ENCODE measurements around the gene IL1RAPL1.
"Not testable (repeated sequence)": the region's sequence is repeated elsewhere in the genome, so short reads cannot be mapped to it uniquely, and the experiment has no call there.

IL1RAPL1 gene

GRCh38 chrX:29295987-29296680, 708.9 kb downstream of the IL1RAPL1 start:
- no peak for DNase-seq

DNA sequence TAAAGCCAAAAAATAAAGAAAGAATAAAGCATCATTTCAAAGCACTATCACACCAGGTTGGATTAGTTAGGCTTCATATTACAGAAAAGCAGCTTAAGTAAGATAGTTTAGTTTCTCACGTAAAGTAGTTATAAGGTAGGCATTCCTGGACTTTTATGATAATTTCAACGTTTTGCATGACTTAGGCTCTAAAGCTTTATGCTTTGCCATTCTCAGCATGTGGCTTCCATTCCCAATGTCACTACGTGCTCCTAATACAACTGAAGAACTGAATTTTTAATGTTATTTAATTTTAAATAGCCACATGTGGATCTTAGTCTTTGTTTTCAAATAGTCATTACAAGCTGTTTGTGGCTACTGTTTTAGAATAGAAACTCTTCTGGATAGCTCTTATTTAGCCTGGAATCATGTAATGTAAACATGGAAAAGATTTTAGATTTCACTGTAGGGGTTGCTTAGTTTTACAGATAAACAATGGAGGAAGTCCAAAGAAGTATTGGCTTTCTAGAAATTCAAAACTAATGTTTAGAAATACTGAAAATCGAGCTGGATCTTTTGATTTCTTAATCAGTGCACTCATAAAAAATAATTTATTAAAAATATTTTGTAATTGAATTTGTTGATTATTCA, 710.0 kb downstream of the IL1RAPL1 start:
- DNase-seq, result no peak

GRCh38 chrX:29299684-29300083, 712.4 kb downstream of the IL1RAPL1 start:
- DNase-seq, result no peak

DNA sequence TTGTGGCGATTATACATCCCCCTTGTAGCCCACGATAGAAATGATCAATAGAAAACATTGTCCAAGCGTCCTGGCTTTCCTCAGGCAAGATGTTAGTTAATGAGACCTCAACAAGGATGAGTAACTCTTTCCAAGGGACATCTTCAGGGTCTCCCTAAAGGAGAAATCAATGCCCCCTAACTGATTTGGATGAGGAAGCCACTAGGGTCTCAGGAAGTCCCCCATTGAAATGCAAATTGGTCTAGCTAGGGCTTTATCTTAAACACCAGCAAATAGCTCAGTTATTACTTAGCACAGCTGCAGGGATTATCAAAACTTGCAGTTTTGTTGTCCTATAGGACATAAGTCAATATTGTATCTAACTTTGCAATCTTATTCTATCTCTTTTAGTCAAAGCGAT, 721.5 kb downstream of the IL1RAPL1 start:
- DNase-seq, result no peak

DNA sequence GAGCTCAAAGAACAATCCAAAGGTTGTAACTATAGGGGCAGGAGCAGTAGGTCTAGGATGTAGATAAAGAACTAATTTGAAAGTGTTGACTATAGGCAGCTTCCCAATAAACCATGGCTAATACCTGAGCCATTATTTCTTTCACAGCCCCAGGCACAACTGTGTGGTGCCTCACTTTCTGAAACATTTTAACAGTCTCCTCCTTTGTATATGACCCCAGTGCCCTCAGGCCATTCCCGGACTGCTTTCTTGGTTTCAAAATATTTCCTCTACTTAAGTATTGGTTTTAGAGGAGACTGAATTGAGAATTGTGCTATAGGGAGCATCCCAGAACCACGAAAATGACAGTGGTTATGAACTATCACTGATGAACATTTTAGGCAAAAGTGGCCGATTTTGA, 728.7 kb downstream of the IL1RAPL1 start:
- no peak for DNase-seq

DNA sequence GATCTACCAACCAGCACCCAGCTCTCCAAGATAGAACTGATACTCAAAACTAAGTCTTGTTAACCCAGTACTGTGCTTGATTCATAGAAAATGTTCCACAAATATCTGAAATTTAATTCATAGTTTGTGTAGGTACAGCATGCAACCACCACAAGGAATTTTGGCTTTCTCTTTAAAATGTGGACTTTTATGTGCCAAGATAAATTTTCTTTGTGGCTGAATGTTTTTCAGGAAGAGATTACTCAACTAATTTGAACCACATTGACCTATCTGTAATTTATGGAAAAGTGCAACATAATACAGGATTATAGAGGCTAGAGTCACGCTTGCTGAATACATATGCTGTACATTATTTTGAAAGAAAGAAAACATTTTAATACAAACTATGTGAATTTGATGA, 730.8 kb downstream of the IL1RAPL1 start:
- peak; percentile 7 for DNase-seq

DNA sequence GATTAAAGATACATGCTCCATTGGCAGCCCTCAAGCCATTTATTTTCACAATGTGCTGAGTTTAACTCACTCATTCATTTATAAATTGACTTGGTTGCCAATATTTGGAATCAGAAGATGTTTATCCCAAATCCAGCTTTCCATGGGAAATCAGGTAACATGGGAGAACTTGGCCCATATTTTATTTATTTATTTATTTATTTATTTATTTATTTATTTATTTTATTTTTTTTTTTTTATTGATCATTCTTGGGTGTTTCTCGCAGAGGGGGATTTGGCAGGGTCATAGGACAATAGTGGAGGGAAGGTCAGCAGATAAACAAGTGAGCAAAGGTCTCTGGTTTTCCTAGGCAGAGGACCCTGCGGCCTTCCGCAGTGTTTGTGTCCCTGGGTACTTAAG, 745.2 kb downstream of the IL1RAPL1 start:
- DNase-seq, result not testable (repeated sequence)

DNA sequence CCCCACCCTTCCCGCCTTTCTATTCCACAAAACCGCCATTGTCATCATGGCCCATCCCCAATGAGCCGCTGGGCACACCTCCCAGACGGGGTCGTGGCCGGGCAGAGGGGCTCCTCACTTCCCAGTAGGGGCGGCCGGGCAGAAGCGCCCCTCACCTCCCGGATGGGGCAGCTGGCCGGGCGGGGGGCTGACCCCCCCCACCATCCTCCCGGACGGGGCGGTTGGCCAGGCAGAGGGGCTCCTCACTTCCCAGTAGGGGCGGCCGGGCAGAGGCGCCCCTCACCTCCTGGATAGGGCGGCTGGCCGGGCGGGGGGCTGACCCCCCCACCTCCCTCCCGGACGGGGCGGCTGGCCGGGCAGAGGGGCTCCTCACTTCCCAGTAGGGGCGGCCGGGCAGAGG, 745.8 kb downstream of the IL1RAPL1 start:
- not testable (repeated sequence) for DNase-seq

GRCh38 chrX:29348288-29348687, 761.0 kb downstream of the IL1RAPL1 start:
- no peak for DNase-seq

DNA sequence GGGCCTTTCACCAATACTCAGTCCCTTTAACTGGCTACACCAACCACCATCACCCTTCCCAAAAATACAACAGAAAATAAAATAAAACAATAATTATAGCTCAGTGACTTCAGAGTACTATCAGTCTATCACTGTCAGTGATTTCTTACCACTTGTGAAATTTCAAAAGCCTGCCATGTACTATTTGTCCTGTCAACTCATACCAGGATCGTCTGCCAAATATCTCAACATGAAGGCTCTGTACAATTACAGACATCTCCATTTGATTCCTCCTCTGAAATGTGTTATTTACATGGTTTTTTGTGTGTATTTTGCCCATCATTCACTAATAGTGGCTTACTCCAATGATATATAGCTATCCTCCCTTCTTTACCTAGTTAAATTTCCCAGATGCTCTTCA, 772.0 kb downstream of the IL1RAPL1 start:
- no peak for DNase-seq

- not testable (repeated sequence) for DNase-seq
These were observed 787.5 kb downstream of the IL1RAPL1 start for GRCh38 chrX:29374765-29375164.

DNA sequence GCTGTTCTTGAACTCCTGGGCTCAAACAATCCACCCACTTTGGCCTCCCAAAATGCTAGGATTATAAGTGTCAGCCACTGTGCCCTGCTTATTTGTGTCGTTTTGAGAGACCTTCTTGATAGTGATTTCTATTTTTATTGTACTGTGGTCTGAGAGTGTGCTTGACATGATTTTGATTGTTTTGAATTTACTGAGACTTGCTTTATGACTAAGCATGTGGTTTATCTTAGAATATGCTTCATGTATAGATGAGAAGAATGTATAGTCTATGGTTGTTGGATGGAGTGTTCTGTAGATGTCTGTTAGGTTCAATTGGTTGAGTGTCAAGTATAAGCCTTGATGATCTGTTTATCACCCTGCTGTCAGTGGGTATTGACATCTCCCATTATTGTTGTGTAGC, 789.3 kb downstream of the IL1RAPL1 start:
- no peak for DNase-seq

GRCh38 chrX:29382811-29383210, 795.6 kb downstream of the IL1RAPL1 start:
- no peak for DNase-seq

GRCh38 chrX:29388509-29388908, 801.3 kb downstream of the IL1RAPL1 start:
- DNase-seq, result no peak

DNA sequence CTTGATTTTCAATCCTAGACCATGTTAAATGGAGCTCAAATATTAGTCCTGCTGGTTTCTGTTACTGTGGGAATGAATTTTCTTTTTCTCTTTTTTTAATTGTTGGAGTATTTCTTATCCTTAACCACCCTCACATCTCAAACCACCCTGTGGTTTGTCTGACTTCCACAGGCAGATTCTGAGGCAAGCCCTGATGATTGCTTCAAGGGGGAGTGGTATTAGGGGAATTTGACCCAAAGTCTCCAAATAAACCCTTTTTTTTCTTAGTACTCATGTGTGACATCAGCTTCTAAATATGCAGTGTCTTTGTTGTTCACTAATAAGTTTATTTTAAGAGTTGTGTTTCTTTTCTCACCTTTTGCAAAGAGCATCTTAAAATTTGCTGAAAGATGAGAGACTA, 810.3 kb downstream of the IL1RAPL1 start:
- no peak for DNase-seq

DNA sequence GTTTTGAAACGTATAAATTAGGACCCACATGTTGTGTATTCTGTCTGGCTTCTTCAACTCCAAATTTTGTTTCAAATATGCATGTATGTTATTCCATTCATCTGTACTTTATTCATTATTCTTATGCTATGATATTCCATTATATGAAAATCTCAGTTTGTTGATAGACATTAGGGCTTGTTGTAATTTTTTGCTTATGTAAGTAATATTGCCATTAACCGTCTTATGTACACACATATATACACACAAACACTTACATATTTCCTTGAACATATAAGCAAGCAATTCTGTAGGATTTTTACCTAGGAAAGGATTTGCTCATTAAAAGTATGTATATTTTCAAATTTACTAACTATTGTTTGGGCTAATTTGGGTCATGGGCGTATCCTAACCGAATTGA, 820.1 kb downstream of the IL1RAPL1 start:
- DNase-seq, result no peak

- peak; percentile 0 for DNase-seq
These were observed 832.7 kb downstream of the IL1RAPL1 start for GRCh38 chrX:29419774-29420553.

- no peak for DNase-seq
These were observed 834.8 kb downstream of the IL1RAPL1 start for GRCh38 chrX:29422034-29422433.

DNA sequence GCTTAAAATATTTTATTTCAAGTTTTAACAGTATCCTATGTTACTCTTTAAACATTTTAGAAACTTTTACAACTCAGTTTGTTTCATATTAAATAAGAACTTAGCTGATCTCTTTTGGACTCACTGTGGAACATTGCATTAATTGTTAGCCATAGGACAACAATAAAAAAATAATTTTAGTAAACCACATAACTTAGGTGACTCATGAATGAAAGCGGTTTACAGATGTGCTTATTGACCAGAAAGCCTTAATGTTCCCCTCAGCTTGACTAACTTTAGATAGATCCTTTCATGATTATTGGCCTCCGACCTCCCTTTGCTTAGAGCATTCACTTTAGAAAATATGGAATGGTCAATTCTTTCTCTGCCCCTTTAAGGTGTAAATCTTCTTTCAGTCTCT, 844.6 kb downstream of the IL1RAPL1 start:
- DNase-seq, result no peak

GRCh38 chrX:29432534-29432933, 845.3 kb downstream of the IL1RAPL1 start:
- DNase-seq, result no peak

GRCh38 chrX:29434939-29435338, 847.7 kb downstream of the IL1RAPL1 start:
- DNase-seq, result no peak

GRCh38 chrX:29435396-29435795, 848.1 kb downstream of the IL1RAPL1 start:
- DNase-seq, result no peak

GRCh38 chrX:29447867-29448266, 860.6 kb downstream of the IL1RAPL1 start:
- no peak for DNase-seq

DNA sequence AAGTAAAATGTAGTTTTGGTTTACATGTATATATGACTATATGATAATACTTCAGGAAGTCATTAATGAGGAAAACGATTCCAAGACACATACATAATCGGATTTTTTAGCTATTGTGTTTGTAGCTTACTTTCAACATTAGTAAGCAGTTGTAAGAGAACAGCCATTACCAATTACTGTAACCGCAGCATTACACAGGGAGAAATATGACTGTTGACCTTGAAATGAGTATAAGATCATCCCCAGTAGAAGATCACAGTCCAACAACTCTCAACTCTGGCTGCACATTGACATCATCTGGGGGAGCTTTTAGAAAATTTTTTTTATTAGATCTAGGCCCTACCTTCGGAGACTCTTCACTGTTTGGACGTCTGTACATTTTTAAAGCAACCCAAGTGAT, 866.1 kb downstream of the IL1RAPL1 start:
- DNase-seq, result no peak
